Mononuclear cell (primary cell): Measurements from ENCODE around the gene C9. TPM values are rescaled to one million over a fixed set of nuclear protein-coding genes. Genes with fewer than 3 reads are reported as not detected.
"Not testable (repeated sequence)": the region's sequence is repeated elsewhere in the genome, so short reads cannot be mapped to it uniquely, and the experiment has no call there.

Experiments
- H3K27me3 ChIP-seq: 2 replicates; pipeline ENCODE4 v1.6.0; 2011; ENCODE audit warnings: low read length, control low read depth; ENCODE audit not compliant: insufficient read depth
- H3K4me1 ChIP-seq: 2 replicates; pipeline ENCODE4 v1.5.1; 2011; ENCODE audit warnings: mild to moderate bottlenecking, low read length, control low read depth; ENCODE audit not compliant: insufficient read depth
- H3K4me3 ChIP-seq: 2 replicates; pipeline ENCODE4 v1.5.1; 2011; ENCODE audit warnings: mild to moderate bottlenecking, low read length, moderate library complexity
- H3K9me3 ChIP-seq: 2 replicates; pipeline ENCODE4 v1.5.1; 2011; ENCODE audit warnings: low read depth, mild to moderate bottlenecking, control low read depth, low read length
- total RNA-seq: library from RNA; depleted of rRNA; stranded (reverse); fragments of >200 nt; gene quantifications from one replicate; pipeline ENCODE4 v1.2.3, GENCODE V29; 2012

The C9 gene
- total RNA-seq, 1 donor = not detected

GRCh38 chr5:39360471-39361111 is 3.7 kb downstream of the C9 start:
- Histone ChIP-seq H3K27me3 (no peaks in the 10 kb centered on the region), H3K4me1 (no peaks in the 10 kb centered on the region), H3K4me3 (no peak overlapping the region), H3K9me3 (no peaks in the 10 kb centered on the region)

DNA sequence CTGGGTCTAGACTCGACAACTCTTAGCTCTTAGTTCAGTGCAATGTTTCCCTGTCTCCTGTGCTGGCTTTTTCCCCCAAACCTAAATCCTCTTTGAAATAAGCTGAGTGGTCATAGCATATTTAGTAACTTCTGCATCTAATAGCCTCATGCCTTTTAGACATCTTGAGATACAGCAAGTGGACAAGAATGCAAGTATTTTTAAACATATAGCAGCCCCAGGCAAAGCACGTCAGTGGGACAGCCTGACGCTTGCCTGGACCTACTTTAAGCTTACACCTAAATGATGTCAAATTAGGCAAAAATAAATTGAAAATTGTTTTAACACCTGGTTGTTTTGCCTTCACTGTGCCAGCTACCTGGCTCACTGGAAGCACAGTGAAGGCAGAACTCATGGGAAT is 8.0 kb downstream of the C9 start:
- Histone ChIP-seq H3K9me3 (no peaks in the 10 kb centered on the region), H3K4me3 (no peak overlapping the region), H3K4me1 (no peaks in the 10 kb centered on the region), H3K27me3 (no peaks in the 10 kb centered on the region)

- no peaks in the 10 kb centered on the region for H3K9me3 ChIP-seq
- no peaks in the 10 kb centered on the region for H3K4me1 ChIP-seq
- H3K4me3 ChIP-seq = no peak overlapping the region
- H3K27me3 ChIP-seq = no peaks in the 10 kb centered on the region
Observed at GRCh38 chr5:39355324-39355723, 9.0 kb downstream of the C9 start.

GRCh38 chr5:39353717-39354399 is 10.4 kb downstream of the C9 start:
- no peak overlapping the region for H3K4me3 ChIP-seq
- H3K27me3 ChIP-seq = no peaks in the 10 kb centered on the region
- no peaks in the 10 kb centered on the region for H3K4me1 ChIP-seq
- H3K9me3 ChIP-seq = no peaks in the 10 kb centered on the region

GRCh38 chr5:39352951-39353350 is 11.3 kb downstream of the C9 start:
- no peaks in the 10 kb centered on the region for H3K27me3 ChIP-seq
- H3K9me3 ChIP-seq = no peaks in the 10 kb centered on the region

GRCh38 chr5:39352170-39352569 is 12.1 kb downstream of the C9 start:
- Histone ChIP-seq H3K4me1 (no peaks in the 10 kb centered on the region), H3K27me3 (no peaks in the 10 kb centered on the region), H3K9me3 (no peaks in the 10 kb centered on the region), H3K4me3 (no peak overlapping the region)

More at GRCh38 chr5:39352951-39353350, 11.3 kb downstream of the C9 start:
- Histone ChIP-seq H3K4me3 (no peak overlapping the region), H3K4me1 (no peaks in the 10 kb centered on the region)

GRCh38 chr5:39349484-39349883 is 14.8 kb downstream of the C9 start:
- H3K4me3 ChIP-seq = no peak overlapping the region
- no peaks in the 10 kb centered on the region for H3K4me1 ChIP-seq
- no peaks in the 10 kb centered on the region for H3K27me3 ChIP-seq
- H3K9me3 ChIP-seq = no peaks in the 10 kb centered on the region

DNA sequence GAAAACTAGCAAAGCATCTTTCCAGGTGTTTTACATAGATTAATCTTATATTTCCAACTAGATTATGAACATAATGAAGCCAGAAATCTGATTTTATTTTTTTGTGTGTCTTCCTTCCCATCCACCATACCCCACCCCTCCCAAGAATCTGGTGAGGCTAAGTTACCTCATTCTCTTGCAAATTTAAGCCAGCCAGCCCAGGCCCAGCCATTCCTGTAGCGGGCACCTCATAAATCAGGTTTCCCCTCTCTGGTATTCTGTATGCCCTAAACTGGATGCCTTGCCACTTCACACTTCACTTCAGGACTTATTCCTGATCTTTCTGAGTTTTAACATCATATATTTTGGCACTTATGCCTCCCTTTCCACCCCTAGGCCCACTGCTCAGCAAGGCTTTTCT is 21.8 kb downstream of the C9 start:
- no peaks in the 10 kb centered on the region for H3K9me3 ChIP-seq
- H3K27me3 ChIP-seq = no peaks in the 10 kb centered on the region
- H3K4me3 ChIP-seq = no peak overlapping the region
- H3K4me1 ChIP-seq = no peaks in the 10 kb centered on the region

- no peak overlapping the region for H3K4me3 ChIP-seq
- H3K4me1 ChIP-seq = no peaks in the 10 kb centered on the region
- no peaks in the 10 kb centered on the region for H3K27me3 ChIP-seq
- no peaks in the 10 kb centered on the region for H3K9me3 ChIP-seq
Observed at GRCh38 chr5:39341896-39342295, 22.4 kb downstream of the C9 start.

GRCh38 chr5:39340506-39340905 is 23.8 kb downstream of the C9 start:
- Histone ChIP-seq H3K4me3 (no peak overlapping the region), H3K4me1 (no peaks in the 10 kb centered on the region), H3K27me3 (no peaks in the 10 kb centered on the region), H3K9me3 (no peaks in the 10 kb centered on the region)

DNA sequence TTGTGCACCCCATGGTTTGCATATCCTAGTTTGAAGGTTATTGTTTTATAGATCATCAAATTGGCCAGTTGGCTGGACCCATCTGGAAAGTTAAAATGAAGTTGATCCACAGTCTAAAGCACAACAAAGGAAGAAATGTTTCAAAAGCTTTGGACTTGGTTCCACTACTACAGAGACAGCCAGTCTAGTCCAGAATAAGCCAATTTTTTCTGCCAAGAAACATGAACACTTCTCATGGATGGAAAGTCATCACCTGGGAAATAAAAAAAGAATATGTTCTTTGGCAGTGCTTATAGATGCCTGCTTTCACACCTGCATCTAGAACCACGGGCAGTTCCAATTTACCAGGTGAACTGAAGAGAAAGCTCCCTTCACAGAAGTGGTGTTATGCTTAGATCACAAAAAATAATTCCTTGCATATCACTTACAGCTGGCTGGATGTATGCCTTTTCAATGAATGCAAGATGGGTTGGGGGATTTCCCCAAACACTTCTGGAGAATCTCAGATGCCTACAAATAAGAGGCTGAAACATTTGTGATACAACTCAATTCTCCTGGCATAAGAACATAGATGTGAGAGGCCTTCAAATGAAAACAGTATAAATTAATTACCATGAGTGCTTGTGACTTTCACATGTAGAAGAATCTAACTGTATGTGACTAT is 26.9 kb downstream of the C9 start:
- Histone ChIP-seq H3K27me3 (no peaks in the 10 kb centered on the region), H3K4me3 (no peak overlapping the region), H3K9me3 (no peaks in the 10 kb centered on the region), H3K4me1 (no peaks in the 10 kb centered on the region)

- H3K9me3 ChIP-seq, H3K4me3 ChIP-seq, H3K27me3 ChIP-seq, H3K4me1 ChIP-seq: not testable (repeated sequence)
Observed at GRCh38 chr5:39334296-39334695, 30.0 kb downstream of the C9 start.

DNA sequence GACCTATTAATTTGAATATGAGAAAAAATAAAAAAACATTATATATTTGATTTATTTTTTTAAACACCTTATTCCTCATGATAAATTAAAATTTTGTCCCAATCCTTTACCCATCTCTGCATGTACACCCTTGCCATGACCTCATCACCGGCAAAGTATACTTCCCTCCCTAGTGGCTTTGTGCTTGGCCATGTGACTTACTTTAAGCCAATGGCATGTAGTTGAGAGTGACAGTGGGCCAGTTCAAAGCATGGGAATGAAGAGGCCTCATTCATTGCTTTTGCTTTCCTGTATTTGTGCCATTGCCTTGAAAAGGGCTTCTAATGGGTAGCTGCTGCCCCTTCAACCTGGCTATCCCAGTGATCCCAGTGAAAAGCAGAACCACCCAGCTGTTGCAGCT is 31.2 kb downstream of the C9 start:
- no peak overlapping the region for H3K4me3 ChIP-seq
- H3K9me3 ChIP-seq = no peaks in the 10 kb centered on the region
- no peaks in the 10 kb centered on the region for H3K27me3 ChIP-seq
- H3K4me1 ChIP-seq = no peaks in the 10 kb centered on the region

GRCh38 chr5:39331861-39332381 is 32.4 kb downstream of the C9 start:
- no peaks in the 10 kb centered on the region for H3K4me1 ChIP-seq
- no peak overlapping the region for H3K4me3 ChIP-seq
- H3K9me3 ChIP-seq = no peaks in the 10 kb centered on the region
- H3K27me3 ChIP-seq = no peaks in the 10 kb centered on the region

DNA sequence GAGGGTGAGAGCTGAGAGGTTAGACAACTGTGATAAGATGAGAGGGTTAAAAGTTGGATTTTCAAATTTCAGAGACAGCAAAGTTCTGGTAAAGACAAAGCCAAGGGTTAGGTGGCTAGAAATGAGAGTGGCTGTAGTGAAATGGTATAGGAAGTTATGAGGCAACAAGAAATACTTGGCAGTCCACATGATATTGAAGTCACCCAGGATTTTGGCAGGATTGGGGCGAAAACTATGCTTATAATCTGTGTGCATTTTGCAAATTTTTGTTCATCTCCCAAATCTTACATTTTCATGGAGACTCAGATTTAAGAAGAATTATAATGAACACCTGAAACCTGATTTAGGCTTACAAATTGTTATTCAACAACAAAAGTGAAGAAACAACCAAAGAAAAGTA is 35.6 kb downstream of the C9 start:
- no peaks in the 10 kb centered on the region for H3K27me3 ChIP-seq
- no peaks in the 10 kb centered on the region for H3K9me3 ChIP-seq
- no peak overlapping the region for H3K4me3 ChIP-seq
- H3K4me1 ChIP-seq = no peaks in the 10 kb centered on the region
